BLaER1 treated with 17β-estradiol and CSF1 and Interleukin-3, amounts not matched to agents 10 nM and 100 nM (cell line): ENCODE measurements around the gene PCDHB9.
"Not testable (repeated sequence)": the region's sequence is repeated elsewhere in the genome, so short reads cannot be mapped to it uniquely, and the experiment has no call there.

ENCODE experiments used
- H3K27ac ChIP-seq, 11 experiments: shearing (Covaris generic); formaldehyde crosslinking; 2 replicates each; pipeline ENCODE4 v1.8.1; 2022
- H3K27me3 ChIP-seq, 11 experiments: shearing (Covaris generic); formaldehyde crosslinking; 2 replicates each; pipeline ENCODE4 v1.8.1; 2022
- H3K36me3 ChIP-seq, 11 experiments: shearing (Covaris generic); formaldehyde crosslinking; 2 replicates each; pipeline ENCODE4 v1.8.1; 2022
- H3K4me1 ChIP-seq, 10 experiments: shearing (Covaris generic); formaldehyde crosslinking; 2 replicates each; pipeline ENCODE4 v1.8.1; 2022
- H3K4me2 ChIP-seq, 11 experiments: shearing (Covaris generic); formaldehyde crosslinking; 2 replicates each; pipeline ENCODE4 v1.8.1; 2022
- H3K4me3 ChIP-seq, 10 experiments: shearing (Covaris generic); formaldehyde crosslinking; 2 replicates each; pipeline ENCODE4 v1.8.1; 2022
- H3K9ac ChIP-seq, 11 experiments: shearing (Covaris generic); formaldehyde crosslinking; 2 replicates each; pipeline ENCODE4 v1.8.1; 2022
- H3K9me3 ChIP-seq, 11 experiments: shearing (Covaris generic); formaldehyde crosslinking; replicated peaks in 1 of 11; 2 replicates each; pipeline ENCODE4 v1.8.1; 2022
- H4K20me1 ChIP-seq, 11 experiments: shearing (Covaris generic); formaldehyde crosslinking; 2 replicates each; pipeline ENCODE4 v1.8.1; 2022
- Cebpa-rat ChIP-seq, 11 experiments: shearing (Covaris generic); IDR thresholded peaks; 2 replicates each; pipeline ENCODE4 v1.8.1; 2022

PCDHB9 gene

GRCh38 chr5:141172381-141173204 lies 14.4 kb upstream of the PCDHB9 start, which contains the start of gene PCDHB7:
TSS of gene PCDHB7 (plus strand) at chr5:141172644. CDS start at chr5:141172836, 192 bp downstream.
- no peak for TF ChIP-seq Cebpa-rat (IDR thresholded peaks at IDR 0.05)
- Histone ChIP-seq H3K4me3 (no peak within 1 kb of the TSS), H3K27ac (no peak within 1 kb of the TSS), H3K9me3 (peaks cover 28 to 53% (median 35%) of the 10 kb centered on the region in 11 experiments), H3K9ac (no peak within 1 kb of the TSS), H3K36me3 (no peaks in the 10 kb centered on the region), H3K4me1 (no peaks in the 10 kb centered on the region), H3K27me3 (no peaks in the 10 kb centered on the region), H3K4me2 (no peak within 1 kb of the TSS), H4K20me1 (no peaks in the 10 kb centered on the region)

DNA sequence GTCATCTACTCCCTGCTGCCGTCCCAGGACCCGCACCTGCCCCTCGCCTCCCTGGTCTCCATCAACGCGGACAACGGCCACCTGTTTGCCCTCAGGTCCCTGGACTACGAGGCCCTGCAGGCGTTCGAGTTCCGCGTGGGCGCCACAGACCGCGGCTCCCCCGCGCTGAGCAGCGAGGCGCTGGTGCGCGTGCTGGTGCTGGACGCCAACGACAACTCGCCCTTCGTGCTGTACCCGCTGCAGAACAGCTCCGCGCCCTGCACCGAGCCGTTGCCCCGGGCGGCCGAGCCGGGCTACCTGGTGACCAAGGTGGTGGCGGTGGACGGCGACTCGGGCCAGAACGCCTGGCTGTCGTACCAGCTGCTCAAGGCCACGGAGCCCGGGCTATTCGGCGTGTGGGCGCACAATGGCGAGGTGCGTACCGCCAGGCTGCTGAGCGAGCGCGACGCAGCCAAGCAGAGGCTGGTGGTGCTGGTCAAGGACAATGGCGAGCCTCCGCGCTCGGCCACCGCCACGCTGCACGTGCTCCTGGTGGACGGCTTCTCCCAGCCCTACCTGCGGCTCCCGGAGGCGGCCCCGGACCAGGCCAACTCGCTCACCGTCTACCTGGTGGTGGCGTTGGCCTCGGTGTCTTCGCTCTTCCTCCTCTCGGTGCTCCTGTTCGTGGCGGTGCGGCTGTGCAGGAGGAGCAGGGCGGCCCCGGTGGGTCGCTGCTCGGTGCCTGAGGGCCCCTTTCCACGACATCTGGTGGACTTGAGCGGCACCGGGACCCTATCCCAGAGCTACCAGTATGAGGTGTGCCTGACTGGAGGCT lies 12.5 kb upstream of the PCDHB9 start:
- H3K9me3 ChIP-seq, result peaks cover 33 to 60% (median 42%) of the 10 kb centered on the region in 11 experiments
- not testable (repeated sequence) for H3K27ac ChIP-seq, H3K27me3 ChIP-seq, H3K4me3 ChIP-seq, H4K20me1 ChIP-seq, H3K4me2 ChIP-seq, H3K36me3 ChIP-seq, H3K4me1 ChIP-seq, H3K9ac ChIP-seq

GRCh38 chr5:141175933-141176332 lies 11.0 kb upstream of the PCDHB9 start:
- no peak overlapping the region for H3K4me2 ChIP-seq
- no peak overlapping the region for H3K9ac ChIP-seq
- H3K4me1 ChIP-seq, result no peaks in the 10 kb centered on the region
- no peaks in the 10 kb centered on the region for H4K20me1 ChIP-seq
- H3K4me3 ChIP-seq, result no peak overlapping the region
- no peaks in the 10 kb centered on the region for H3K36me3 ChIP-seq
- H3K27ac ChIP-seq, result no peak overlapping the region
- no peak for TF ChIP-seq Cebpa-rat (IDR thresholded peaks at IDR 0.05)
- H3K9me3 ChIP-seq, result peaks cover 41 to 73% (median 52%) of the 10 kb centered on the region in 11 experiments
- H3K27me3 ChIP-seq, result no peaks in the 10 kb centered on the region

DNA sequence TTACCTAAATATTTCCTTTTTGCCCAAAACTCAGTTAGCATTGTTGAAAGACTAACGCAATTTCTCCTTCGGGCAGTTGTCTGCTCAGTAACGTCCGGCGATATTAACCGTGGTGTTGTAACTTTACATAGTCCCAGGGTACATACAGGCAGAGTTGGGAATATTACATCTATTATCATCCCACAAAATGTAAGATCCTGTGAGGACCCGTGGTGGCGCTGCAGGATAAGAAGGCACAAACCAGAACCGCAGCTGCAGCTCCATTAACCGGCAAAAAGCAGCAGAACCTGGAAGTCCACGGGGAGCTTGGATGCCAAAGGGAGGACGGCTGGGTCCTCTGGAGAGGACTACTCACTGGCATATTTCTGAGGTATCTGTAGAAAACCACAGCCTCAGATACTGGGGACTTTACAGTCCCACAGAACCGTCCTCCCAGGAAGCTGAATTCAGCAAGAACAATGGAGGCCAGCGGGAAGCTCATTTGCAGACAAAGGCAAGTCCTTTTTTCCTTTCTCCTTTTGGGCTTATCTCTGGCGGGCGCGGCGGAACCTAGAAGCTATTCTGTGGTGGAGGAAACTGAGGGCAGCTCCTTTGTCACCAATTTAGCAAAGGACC lies 9.3 kb upstream of the PCDHB9 start, which contains the start of gene PCDHB8:
PCDHB8 (plus strand) TSS at position 214 of the 615 bp plus-strand sequence; CDS start at position 459, 245 bp downstream.
- H4K20me1 ChIP-seq, H3K36me3 ChIP-seq, H3K27ac ChIP-seq, H3K9ac ChIP-seq, H3K4me2 ChIP-seq, H3K27me3 ChIP-seq, H3K4me3 ChIP-seq, H3K4me1 ChIP-seq: not testable (repeated sequence)
- H3K9me3 ChIP-seq, result peaks cover 46 to 75% (median 53%) of the 10 kb centered on the region in 11 experiments

DNA sequence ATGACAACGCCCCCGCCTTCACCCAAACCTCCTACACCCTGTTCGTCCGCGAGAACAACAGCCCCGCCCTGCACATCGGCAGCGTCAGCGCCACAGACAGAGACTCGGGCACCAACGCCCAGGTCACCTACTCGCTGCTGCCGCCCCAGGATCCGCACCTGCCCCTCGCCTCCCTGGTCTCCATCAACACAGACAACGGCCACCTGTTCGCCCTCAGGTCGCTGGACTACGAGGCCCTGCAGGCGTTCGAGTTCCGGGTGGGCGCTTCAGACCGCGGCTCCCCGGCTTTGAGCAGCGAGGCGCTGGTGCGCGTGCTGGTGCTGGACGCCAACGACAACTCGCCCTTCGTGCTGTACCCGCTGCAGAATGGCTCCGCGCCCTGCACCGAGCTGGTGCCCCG lies 7.6 kb upstream of the PCDHB9 start:
- not testable (repeated sequence) for H3K9ac ChIP-seq, H3K36me3 ChIP-seq, H4K20me1 ChIP-seq, H3K4me2 ChIP-seq, H3K4me3 ChIP-seq, H3K27ac ChIP-seq, H3K27me3 ChIP-seq, H3K4me1 ChIP-seq
- peaks cover 42 to 71% (median 50%) of the 10 kb centered on the region in 11 experiments for H3K9me3 ChIP-seq

GRCh38 chr5:141179876-141180275 lies 7.1 kb upstream of the PCDHB9 start:
- H3K4me2 ChIP-seq, H3K4me3 ChIP-seq, H3K36me3 ChIP-seq, H3K27me3 ChIP-seq, H3K9ac ChIP-seq, H3K27ac ChIP-seq, H4K20me1 ChIP-seq, H3K4me1 ChIP-seq: not testable (repeated sequence)
- peaks cover 41 to 71% (median 50%) of the 10 kb centered on the region in 11 experiments for H3K9me3 ChIP-seq

DNA sequence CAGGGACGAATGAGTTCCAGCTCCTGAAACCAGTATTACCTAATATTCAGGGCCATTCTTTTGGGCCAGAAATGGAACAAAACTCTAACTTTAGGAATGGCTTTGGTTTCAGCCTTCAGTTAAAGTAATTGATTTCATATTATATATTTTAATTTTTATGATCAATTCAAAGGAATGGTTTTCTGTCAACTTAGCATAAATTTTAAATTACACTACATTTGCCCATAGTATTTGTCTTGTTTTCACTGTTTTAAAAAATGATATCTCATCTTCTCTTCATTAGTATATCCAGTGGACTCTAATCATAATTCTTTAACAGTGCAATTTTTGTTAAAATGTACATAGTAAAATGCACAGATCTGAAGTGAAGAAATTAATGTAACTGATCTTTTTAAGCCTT lies 6.6 kb upstream of the PCDHB9 start:
- Histone ChIP-seq H3K36me3 (no peaks in the 10 kb centered on the region), H3K9me3 (peaks cover 39 to 68% (median 48%) of the 10 kb centered on the region in 11 experiments), H4K20me1 (no peaks in the 10 kb centered on the region), H3K27ac (no peak overlapping the region), H3K4me1 (no peaks in the 10 kb centered on the region), H3K9ac (no peak overlapping the region), H3K27me3 (no peaks in the 10 kb centered on the region), H3K4me3 (no peak overlapping the region), H3K4me2 (no peak overlapping the region)
- TF ChIP-seq Cebpa-rat (IDR thresholded peaks at IDR 0.05), result no peak

GRCh38 chr5:141182248-141182647 lies 4.7 kb upstream of the PCDHB9 start, which contains the start of gene PCDHB16:
TSS of gene PCDHB16 (plus strand) at chr5:141182387. CDS start at chr5:141182560, 173 bp downstream.
- Histone ChIP-seq H4K20me1 (no peaks in the 10 kb centered on the region), H3K4me3 (no peak within 1 kb of the TSS), H3K9ac (no peak within 1 kb of the TSS), H3K36me3 (no peaks in the 10 kb centered on the region), H3K9me3 (peaks cover 41 to 64% (median 52%) of the 10 kb centered on the region in 11 experiments), H3K27ac (no peak within 1 kb of the TSS), H3K4me1 (no peaks in the 10 kb centered on the region), H3K4me2 (no peak within 1 kb of the TSS), H3K27me3 (no peaks in the 10 kb centered on the region)
- TF ChIP-seq Cebpa-rat (IDR thresholded peaks at IDR 0.05), result no peak

- H3K36me3 ChIP-seq, H3K4me2 ChIP-seq, H3K4me1 ChIP-seq, H3K27me3 ChIP-seq, H3K9ac ChIP-seq, H4K20me1 ChIP-seq, H3K4me3 ChIP-seq, H3K27ac ChIP-seq: not testable (repeated sequence)
- peaks cover 48 to 70% (median 63%) of the 10 kb centered on the region in 11 experiments for H3K9me3 ChIP-seq
Measured at GRCh38 chr5:141184117-141184855, 2.7 kb upstream of the PCDHB9 start.

DNA sequence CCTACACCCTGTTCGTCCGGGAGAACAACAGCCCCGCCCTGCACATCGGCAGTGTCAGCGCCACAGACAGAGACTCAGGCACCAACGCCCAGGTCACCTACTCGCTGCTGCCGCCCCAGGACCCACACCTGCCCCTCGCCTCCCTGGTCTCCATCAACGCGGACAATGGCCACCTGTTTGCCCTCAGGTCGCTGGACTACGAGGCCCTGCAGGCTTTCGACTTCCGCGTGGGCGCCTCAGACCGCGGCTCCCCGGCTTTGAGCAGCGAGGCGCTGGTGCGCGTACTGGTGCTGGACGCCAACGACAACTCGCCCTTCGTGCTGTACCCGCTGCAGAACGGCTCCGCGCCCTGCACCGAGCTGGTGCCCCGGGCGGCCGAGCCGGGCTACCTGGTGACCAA lies 1.7 kb downstream of the PCDHB9 start:
- H3K4me2 ChIP-seq, H3K4me3 ChIP-seq, H3K36me3 ChIP-seq, H3K27me3 ChIP-seq, H4K20me1 ChIP-seq, H3K27ac ChIP-seq, H3K4me1 ChIP-seq, H3K9ac ChIP-seq: not testable (repeated sequence)
- peaks cover 64 to 80% (median 74%) of the 10 kb centered on the region in 11 experiments for H3K9me3 ChIP-seq

GRCh38 chr5:141189131-141189530 lies 2.2 kb downstream of the PCDHB9 start:
- not testable (repeated sequence) for H4K20me1 ChIP-seq, H3K36me3 ChIP-seq, H3K9ac ChIP-seq, H3K4me2 ChIP-seq, H3K4me1 ChIP-seq, H3K27ac ChIP-seq, H3K4me3 ChIP-seq, H3K27me3 ChIP-seq
- H3K9me3 ChIP-seq, result peaks cover 63 to 78% (median 73%) of the 10 kb centered on the region in 11 experiments
